ENCODE measurements around the gene UGT3A2. TPM values are rescaled to one million over a fixed set of nuclear protein-coding genes. Genes with fewer than 3 reads are reported as not detected.
A peak's percentile ranks its signal among the peaks of the same experiment; 100 is the strongest.

UGT3A2 gene
- total RNA-seq, 1 donor from 2014 or later, result not detected

DNA sequence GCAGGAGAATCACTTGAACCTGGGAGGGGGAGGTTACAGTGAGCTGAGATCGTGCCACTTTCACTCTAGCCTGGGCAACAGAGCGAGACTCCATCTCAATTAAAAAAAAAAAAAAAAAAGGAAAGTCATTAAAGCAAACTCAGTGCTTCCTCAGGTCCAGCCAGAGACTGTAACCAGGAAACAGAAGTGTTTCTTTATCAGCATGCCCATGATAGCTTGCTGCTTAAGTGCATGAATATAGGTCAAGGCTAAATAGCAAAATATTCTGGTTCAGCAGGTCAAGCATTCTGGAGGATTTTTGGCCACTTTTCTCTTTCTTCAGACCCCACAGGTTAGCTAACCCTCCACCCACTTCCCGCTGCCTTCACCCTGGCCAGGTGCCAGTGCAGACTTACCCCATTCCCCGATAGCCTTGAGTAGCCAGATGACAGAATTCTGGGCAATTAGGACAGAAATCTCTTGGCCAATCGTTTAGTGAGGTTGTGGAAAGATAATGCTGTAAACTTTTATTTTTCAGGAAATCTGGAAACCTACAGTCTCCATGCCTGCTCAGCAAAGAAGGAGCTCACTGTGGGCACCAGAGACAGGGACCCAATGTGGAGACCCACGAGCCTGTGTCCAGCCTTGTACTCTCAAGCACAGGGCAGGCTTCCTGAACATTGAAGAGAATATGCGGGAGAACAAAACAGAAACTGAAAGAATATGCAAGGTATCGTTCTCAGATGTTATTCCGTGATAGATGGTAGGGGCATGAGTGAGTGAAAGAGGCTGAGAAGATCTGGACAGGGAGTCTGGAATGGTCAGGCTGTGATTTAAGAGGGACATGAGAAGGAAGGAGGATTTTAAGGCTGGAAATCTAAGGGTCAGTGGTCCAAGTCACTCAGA, 4.2 kb upstream of the UGT3A2 start:
- peak overlapping the region in 1 of 2 donors; percentile 6 for H3K4me3 ChIP-seq
- no peak for DNase-seq (ENCODE audit: extremely low spot score in 2 of 2)
- no peaks in the 10 kb centered on the region for H3K9me3 ChIP-seq
- H3K36me3 ChIP-seq, result no peaks in the 10 kb centered on the region
- intact Hi-C loops (cut with DNase I), result no loop called here
- TF ChIP-seq, protein P1, sequence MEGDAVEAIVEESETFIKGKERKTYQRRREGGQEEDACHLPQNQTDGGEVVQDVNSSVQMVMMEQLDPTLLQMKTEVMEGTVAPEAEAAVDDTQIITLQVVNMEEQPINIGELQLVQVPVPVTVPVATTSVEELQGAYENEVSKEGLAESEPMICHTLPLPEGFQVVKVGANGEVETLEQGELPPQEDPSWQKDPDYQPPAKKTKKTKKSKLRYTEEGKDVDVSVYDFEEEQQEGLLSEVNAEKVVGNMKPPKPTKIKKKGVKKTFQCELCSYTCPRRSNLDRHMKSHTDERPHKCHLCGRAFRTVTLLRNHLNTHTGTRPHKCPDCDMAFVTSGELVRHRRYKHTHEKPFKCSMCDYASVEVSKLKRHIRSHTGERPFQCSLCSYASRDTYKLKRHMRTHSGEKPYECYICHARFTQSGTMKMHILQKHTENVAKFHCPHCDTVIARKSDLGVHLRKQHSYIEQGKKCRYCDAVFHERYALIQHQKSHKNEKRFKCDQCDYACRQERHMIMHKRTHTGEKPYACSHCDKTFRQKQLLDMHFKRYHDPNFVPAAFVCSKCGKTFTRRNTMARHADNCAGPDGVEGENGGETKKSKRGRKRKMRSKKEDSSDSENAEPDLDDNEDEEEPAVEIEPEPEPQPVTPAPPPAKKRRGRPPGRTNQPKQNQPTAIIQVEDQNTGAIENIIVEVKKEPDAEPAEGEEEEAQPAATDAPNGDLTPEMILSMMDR (IDR thresholded peaks at IDR 0.05), result no peak
- TF ChIP-seq POLR2AphosphoS5 (IDR thresholded peaks at IDR 0.05; ENCODE audit: insufficient read depth in 1 of 2, low read depth in 1 of 2) (no peak), POLR2A (IDR thresholded peaks at IDR 0.05) (no peak)
- no peaks in the 10 kb centered on the region for H3K27me3 ChIP-seq
- H3K27ac ChIP-seq, result no peak overlapping the region
- H3K4me1 ChIP-seq, result peaks cover 6% of the 10 kb centered on the region

- H3K36me3 ChIP-seq, result no peaks in the 10 kb centered on the region
- no peaks in the 10 kb centered on the region for H3K27me3 ChIP-seq
- H3K9me3 ChIP-seq, result no peaks in the 10 kb centered on the region
- no peak for DNase-seq (ENCODE audit: extremely low spot score in 2 of 2)
- H3K4me1 ChIP-seq, result peaks cover 6% of the 10 kb centered on the region
- TF ChIP-seq, protein P1 (IDR thresholded peaks at IDR 0.05), result no peak
- TF ChIP-seq POLR2AphosphoS5 (IDR thresholded peaks at IDR 0.05; ENCODE audit: insufficient read depth in 1 of 2, low read depth in 1 of 2), result no peak
- TF ChIP-seq POLR2A (IDR thresholded peaks at IDR 0.05), result no peak
- H3K27ac ChIP-seq, result no peak overlapping the region
- intact Hi-C loops (cut with DNase I), result no loop called here
- no peak overlapping the region for H3K4me3 ChIP-seq
These were observed 2.1 kb upstream of the UGT3A2 start for GRCh38 chr5:36068751-36069281.

DNA sequence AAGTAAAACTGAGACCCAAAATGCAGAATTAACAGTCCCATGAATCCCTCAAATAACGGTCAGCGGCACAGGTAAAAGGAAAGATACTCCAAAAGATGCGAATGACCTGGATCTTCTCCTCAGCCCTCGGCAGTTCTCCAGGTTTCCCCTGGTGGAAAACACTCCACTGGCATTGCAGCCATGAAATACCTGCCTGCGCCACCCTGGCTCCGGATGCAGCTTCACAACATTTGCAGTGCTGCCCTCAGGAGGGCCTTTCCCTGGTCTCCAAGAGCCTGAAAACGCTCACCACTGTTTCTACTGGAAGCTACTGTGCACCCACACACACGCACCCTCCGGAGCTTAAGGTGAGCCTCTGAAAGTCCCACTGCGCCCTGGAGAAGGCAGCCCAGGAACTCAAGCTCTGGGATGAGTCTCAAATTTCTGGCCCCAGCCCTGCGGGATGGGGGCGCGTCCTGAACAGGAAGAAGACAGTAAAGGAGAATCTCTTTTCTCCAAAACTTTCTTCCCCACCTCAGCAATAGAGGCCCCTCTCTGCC, 612 bp downstream of the UGT3A2 start:
- TF ChIP-seq POLR2AphosphoS5 (IDR thresholded peaks at IDR 0.05; ENCODE audit: insufficient read depth in 1 of 2, low read depth in 1 of 2), result no peak
- DNase-seq (ENCODE audit: extremely low spot score in 2 of 2), result no peak
- intact Hi-C loops (cut with DNase I), result no loop called here
- Histone ChIP-seq H3K27me3 (no peaks in the 10 kb centered on the region), H3K9me3 (no peaks in the 10 kb centered on the region), H3K4me1 (peaks cover 6% of the 10 kb centered on the region), H3K4me3 (no peak overlapping the region), H3K27ac (no peak overlapping the region), H3K36me3 (no peaks in the 10 kb centered on the region)

DNA sequence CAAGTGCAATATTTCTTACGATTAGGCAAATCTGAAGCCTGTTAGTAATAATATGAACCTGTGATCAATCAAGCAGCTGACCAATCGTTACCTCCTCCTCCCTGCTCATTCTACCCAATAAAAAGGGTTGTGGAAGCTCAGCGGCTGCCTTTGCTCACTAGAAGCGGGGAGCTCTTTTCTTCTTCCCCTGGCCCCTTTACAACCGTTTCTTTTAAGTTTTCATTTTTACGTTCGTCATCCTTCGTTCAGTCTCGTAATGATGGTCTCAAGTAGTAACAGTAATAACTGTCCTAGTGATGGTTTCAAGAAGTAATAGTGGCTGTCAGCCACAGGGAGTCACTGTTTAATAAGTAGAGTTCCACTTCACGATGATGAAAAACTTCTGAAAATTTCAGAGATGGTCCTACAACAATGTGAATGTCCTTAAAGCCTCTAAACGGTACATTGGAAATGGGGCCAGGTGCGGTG, 6.2 kb downstream of the UGT3A2 start:
- H3K9me3 ChIP-seq, result no peaks in the 10 kb centered on the region
- intact Hi-C loops (cut with DNase I), result no loop called here
- H3K4me1 ChIP-seq, result peaks cover 6% of the 10 kb centered on the region
- no peaks in the 10 kb centered on the region for H3K36me3 ChIP-seq
- TF ChIP-seq POLR2A (IDR thresholded peaks at IDR 0.05) (no peak), POLR2AphosphoS5 (IDR thresholded peaks at IDR 0.05; ENCODE audit: insufficient read depth in 1 of 2, low read depth in 1 of 2) (no peak)
- TF ChIP-seq, protein P1 (IDR thresholded peaks at IDR 0.05), result no peak
- no peak for DNase-seq (ENCODE audit: extremely low spot score in 2 of 2)
- no peak overlapping the region for H3K27ac ChIP-seq
- H3K27me3 ChIP-seq, result no peaks in the 10 kb centered on the region
- H3K4me3 ChIP-seq, result no peak overlapping the region

- no peaks in the 10 kb centered on the region for H3K27me3 ChIP-seq
- H3K36me3 ChIP-seq, result no peaks in the 10 kb centered on the region
- no peak overlapping the region for H3K27ac ChIP-seq
- DNase-seq (ENCODE audit: extremely low spot score in 2 of 2), result no peak
- TF ChIP-seq POLR2A (IDR thresholded peaks at IDR 0.05) (no peak), POLR2AphosphoS5 (IDR thresholded peaks at IDR 0.05; ENCODE audit: insufficient read depth in 1 of 2, low read depth in 1 of 2) (no peak)
- TF ChIP-seq, protein P1 (IDR thresholded peaks at IDR 0.05), result no peak
- no peak overlapping the region for H3K4me3 ChIP-seq
- no peaks in the 10 kb centered on the region for H3K9me3 ChIP-seq
- peaks cover 6% of the 10 kb centered on the region for H3K4me1 ChIP-seq
- intact Hi-C loops (cut with DNase I), result no loop called here
These were observed 6.9 kb downstream of the UGT3A2 start for GRCh38 chr5:36059571-36060419.
